ENCODE measurements around the gene OR10C1. TPM values are rescaled to one million over a fixed set of nuclear protein-coding genes. Genes with fewer than 3 reads are reported as not detected.

OR10C1 gene
- total RNA-seq, 1 experiment from 2014 or later, result not detected

GRCh38 chr6:29461021-29461814, 22.1 kb downstream of the OR10C1 start:
- Mint-ChIP-seq H3K4me3 (ENCODE audit: unreplicated experiment) (no peak overlapping the region), H3K9me3 (ENCODE audit: unreplicated experiment) (no peaks in the 10 kb centered on the region), H3K36me3 (ENCODE audit: insufficient read depth, unreplicated experiment) (no peaks in the 10 kb centered on the region), H3K27me3 (ENCODE audit: insufficient read depth, unreplicated experiment) (peaks cover 11% of the 10 kb centered on the region), H3K4me1 (ENCODE audit: low read depth, unreplicated experiment) (no peaks in the 10 kb centered on the region), H3K27ac (ENCODE audit: unreplicated experiment) (no peak overlapping the region)
- DNase-seq, result no peak
- Histone ChIP-seq H3K4me3 (ENCODE audit: low read depth, low read length) (no peak overlapping the region), H3K9me3 (no peaks in the 10 kb centered on the region), H3K4me1 (no peaks in the 10 kb centered on the region), H3K27me3 (replicated peaks; ENCODE audit: control insufficient read depth, insufficient read depth, low read length) (no peaks in the 10 kb centered on the region), H3K36me3 (ENCODE audit: control insufficient read depth, insufficient read depth, low read length) (no peaks in the 10 kb centered on the region)
- CTCF ChIA-PET, result no interaction called here
- BruUV-seq (replicated peaks), result no TSS peak
- POLR2A ChIA-PET, result no interaction called here
- intact Hi-C loops (cut with micrococcal nuclease; ENCODE audit: unreplicated experiment), result no loop called here
- no peak for TF ChIP-seq CTCF (IDR thresholded peaks at IDR 0.05; ENCODE audit: insufficient read depth in 1 of 2, low read depth in 1 of 2, low read length in 1 of 2, severe bottlenecking in 1 of 2, unreplicated experiment in 1 of 2)

GRCh38 chr6:29462022-29462421, 22.9 kb downstream of the OR10C1 start:
- H3K27ac Mint-ChIP-seq (ENCODE audit: unreplicated experiment), result no peak overlapping the region
- H3K9me3 Mint-ChIP-seq (ENCODE audit: unreplicated experiment), result no peaks in the 10 kb centered on the region
- H3K4me1 Mint-ChIP-seq (ENCODE audit: low read depth, unreplicated experiment), result no peaks in the 10 kb centered on the region
- intact Hi-C loops (cut with micrococcal nuclease; ENCODE audit: unreplicated experiment), result no loop called here
- BruUV-seq (replicated peaks), result no TSS peak
- Histone ChIP-seq H3K4me1 (no peaks in the 10 kb centered on the region), H3K4me3 (ENCODE audit: low read depth, low read length) (no peak overlapping the region), H3K9me3 (no peaks in the 10 kb centered on the region), H3K36me3 (ENCODE audit: control insufficient read depth, insufficient read depth, low read length) (no peaks in the 10 kb centered on the region), H3K27me3 (replicated peaks; ENCODE audit: control insufficient read depth, insufficient read depth, low read length) (no peaks in the 10 kb centered on the region)
- H3K36me3 Mint-ChIP-seq (ENCODE audit: insufficient read depth, unreplicated experiment), result no peaks in the 10 kb centered on the region
- H3K4me3 Mint-ChIP-seq (ENCODE audit: unreplicated experiment), result no peak overlapping the region
- no peak for TF ChIP-seq CTCF (IDR thresholded peaks at IDR 0.05; ENCODE audit: insufficient read depth in 1 of 2, low read depth in 1 of 2, low read length in 1 of 2, severe bottlenecking in 1 of 2, unreplicated experiment in 1 of 2)
- no peak for DNase-seq
- POLR2A ChIA-PET, result no interaction called here
- CTCF ChIA-PET, result no interaction called here
- H3K27me3 Mint-ChIP-seq (ENCODE audit: insufficient read depth, unreplicated experiment), result peaks cover 11% of the 10 kb centered on the region

GRCh38 chr6:29465279-29465678, 26.2 kb downstream of the OR10C1 start:
- no peaks in the 10 kb centered on the region for H3K9me3 ChIP-seq
- intact Hi-C loops (cut with micrococcal nuclease; ENCODE audit: unreplicated experiment), result no loop called here
- H3K9me3 Mint-ChIP-seq (ENCODE audit: unreplicated experiment), result no peaks in the 10 kb centered on the region
- no peak overlapping the region for H3K27ac Mint-ChIP-seq (ENCODE audit: unreplicated experiment)
- H3K4me1 Mint-ChIP-seq (ENCODE audit: low read depth, unreplicated experiment), result no peaks in the 10 kb centered on the region
- H3K36me3 Mint-ChIP-seq (ENCODE audit: insufficient read depth, unreplicated experiment), result no peaks in the 10 kb centered on the region
- no peaks in the 10 kb centered on the region for H3K27me3 ChIP-seq (replicated peaks; ENCODE audit: control insufficient read depth, insufficient read depth, low read length)
- H3K4me3 ChIP-seq (ENCODE audit: low read depth, low read length), result no peak overlapping the region
- H3K27me3 Mint-ChIP-seq (ENCODE audit: insufficient read depth, unreplicated experiment), result peaks cover 6% of the 10 kb centered on the region
- no peaks in the 10 kb centered on the region for H3K36me3 ChIP-seq (ENCODE audit: control insufficient read depth, insufficient read depth, low read length)
- ChIA-PET CTCF (no interaction called here), POLR2A (no interaction called here)
- H3K4me1 ChIP-seq, result no peaks in the 10 kb centered on the region
- H3K4me3 Mint-ChIP-seq (ENCODE audit: unreplicated experiment), result no peak overlapping the region
- DNase-seq, result no peak
- BruUV-seq (replicated peaks), result no TSS peak
- no peak for TF ChIP-seq CTCF (IDR thresholded peaks at IDR 0.05; ENCODE audit: insufficient read depth in 1 of 2, low read depth in 1 of 2, low read length in 1 of 2, severe bottlenecking in 1 of 2, unreplicated experiment in 1 of 2)
